NB4 (cell line): ENCODE measurements around the gene AXIN2.

ENCODE experiments used
- DNase-seq: peaks from one replicate; pipeline ENCODE4 v3.0.0; 2010; ENCODE audit warnings: low read depth
- H3K4me3 ChIP-seq: one replicate; pipeline ENCODE4 v1.5.1; 2011; ENCODE audit warnings: mild to moderate bottlenecking, low read depth, low read length, moderate library complexity
- MYC ChIP-seq: IDR thresholded peaks from 2 replicates; pipeline ENCODE4 v1.6.1; 2011; ENCODE audit warnings: low read depth, low read length
- POLR2A ChIP-seq: IDR thresholded peaks from 2 replicates; pipeline ENCODE4 v1.6.1; 2011; ENCODE audit warnings: mild to moderate bottlenecking; ENCODE audit not compliant: insufficient read length; ENCODE audit errors: extremely low read depth
- TF ChIP-seq, protein P1 (sequence below): IDR thresholded peaks from 2 replicates; pipeline ENCODE4 v1.6.1; 2011; ENCODE audit warnings: low read depth, low read length
- TF ChIP-seq, protein P2 (sequence below): IDR thresholded peaks from one replicate; pipeline ENCODE4 v1.5.1; 2012; ENCODE audit warnings: low read depth, low read length

The AXIN2 gene

DNA sequence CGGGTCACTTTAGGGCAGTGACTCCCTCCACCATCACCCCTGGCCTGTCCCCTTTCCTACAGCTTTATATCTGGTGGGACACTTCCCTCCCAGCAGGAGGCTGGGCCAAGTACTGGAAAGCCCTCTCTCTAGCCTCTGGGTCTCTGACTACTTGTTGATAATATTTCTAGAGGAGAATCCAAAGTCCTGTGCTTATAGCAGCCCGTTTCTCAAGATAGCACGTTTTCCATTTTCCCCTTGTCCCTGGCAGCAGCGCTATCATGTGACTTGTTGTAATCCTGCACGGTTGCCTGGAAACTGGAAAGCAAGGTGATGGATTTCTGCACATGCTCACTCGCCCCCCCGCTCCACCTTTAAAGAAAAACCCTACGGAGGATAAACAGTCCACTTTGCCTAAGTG lies 3.3 kb upstream of the AXIN2 start:
- no peak overlapping the region for H3K4me3 ChIP-seq
- DNase-seq: no peak
- TF ChIP-seq MYC: no peak
- TF ChIP-seq, protein P1, sequence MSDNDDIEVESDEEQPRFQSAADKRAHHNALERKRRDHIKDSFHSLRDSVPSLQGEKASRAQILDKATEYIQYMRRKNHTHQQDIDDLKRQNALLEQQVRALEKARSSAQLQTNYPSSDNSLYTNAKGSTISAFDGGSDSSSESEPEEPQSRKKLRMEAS: no peak
- TF ChIP-seq POLR2A: no peak

DNA sequence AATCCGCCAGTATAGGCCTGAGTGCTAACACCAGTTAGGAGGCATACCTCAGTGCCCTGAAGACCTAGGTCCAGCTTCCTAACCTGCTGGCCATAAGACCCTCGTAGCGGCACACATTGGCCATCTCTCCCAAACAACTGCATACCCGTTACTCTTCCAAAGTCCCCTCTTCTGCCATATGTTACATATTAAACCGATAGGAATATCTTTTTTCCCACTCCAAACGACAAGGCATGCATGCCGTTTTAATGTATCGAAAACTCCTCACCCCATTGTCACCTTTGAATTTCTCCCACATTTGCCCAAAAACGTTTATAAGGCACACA lies 721 bp upstream of the AXIN2 start:
- TF ChIP-seq, protein P2, sequence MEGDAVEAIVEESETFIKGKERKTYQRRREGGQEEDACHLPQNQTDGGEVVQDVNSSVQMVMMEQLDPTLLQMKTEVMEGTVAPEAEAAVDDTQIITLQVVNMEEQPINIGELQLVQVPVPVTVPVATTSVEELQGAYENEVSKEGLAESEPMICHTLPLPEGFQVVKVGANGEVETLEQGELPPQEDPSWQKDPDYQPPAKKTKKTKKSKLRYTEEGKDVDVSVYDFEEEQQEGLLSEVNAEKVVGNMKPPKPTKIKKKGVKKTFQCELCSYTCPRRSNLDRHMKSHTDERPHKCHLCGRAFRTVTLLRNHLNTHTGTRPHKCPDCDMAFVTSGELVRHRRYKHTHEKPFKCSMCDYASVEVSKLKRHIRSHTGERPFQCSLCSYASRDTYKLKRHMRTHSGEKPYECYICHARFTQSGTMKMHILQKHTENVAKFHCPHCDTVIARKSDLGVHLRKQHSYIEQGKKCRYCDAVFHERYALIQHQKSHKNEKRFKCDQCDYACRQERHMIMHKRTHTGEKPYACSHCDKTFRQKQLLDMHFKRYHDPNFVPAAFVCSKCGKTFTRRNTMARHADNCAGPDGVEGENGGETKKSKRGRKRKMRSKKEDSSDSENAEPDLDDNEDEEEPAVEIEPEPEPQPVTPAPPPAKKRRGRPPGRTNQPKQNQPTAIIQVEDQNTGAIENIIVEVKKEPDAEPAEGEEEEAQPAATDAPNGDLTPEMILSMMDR: no peak
- TF ChIP-seq MYC (no peak), POLR2A (no peak)
- TF ChIP-seq, protein P1: no peak
- no peak overlapping the region for H3K4me3 ChIP-seq
- DNase-seq: no peak

DNA sequence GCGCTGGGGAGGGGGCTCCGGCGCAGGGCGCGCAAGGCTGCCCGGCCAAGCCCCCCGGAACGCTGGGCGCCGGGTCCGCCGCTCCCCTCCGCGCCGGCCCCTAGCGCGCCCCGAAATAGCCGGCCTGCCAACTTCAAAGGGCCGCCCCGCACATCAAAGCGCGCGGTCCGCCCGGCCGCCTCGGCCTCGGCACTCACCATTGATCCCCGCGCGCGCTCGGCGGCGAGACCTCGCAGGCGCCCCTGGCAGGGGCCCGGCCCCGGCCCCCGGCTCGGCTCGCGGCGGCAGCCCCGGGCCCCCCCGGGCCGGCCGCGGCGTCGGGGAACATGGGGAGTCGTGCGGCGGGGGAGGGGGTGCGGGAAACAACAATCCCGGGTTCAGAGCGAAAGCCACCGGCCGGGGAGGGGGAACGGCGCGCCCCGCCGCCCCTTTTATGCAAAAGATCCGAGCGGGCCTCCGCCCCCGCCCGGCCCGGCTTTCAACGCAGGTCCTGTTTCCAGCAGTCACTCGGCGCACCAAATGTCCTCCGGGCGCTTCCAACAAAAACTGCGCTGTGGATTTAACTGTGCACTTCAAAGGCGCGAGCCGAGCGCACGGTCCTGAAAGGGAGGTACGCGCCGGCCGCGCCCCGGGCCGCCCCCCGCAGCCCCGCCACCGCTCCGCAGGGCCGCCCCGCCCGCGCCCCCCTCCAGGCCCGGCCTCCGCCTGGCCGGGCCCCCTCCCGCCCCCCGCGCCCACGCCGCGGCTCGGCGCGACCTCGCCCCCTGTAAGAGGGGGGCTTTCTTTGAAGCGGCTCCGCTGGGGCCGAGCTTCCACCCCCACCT lies 608 bp downstream of the AXIN2 start:
- DNase-seq: peak; percentile 54
- TF ChIP-seq MYC (no peak), POLR2A (no peak)
- TF ChIP-seq, protein P2: no peak
- TF ChIP-seq, protein P1: no peak
- no peak overlapping the region for H3K4me3 ChIP-seq

DNA sequence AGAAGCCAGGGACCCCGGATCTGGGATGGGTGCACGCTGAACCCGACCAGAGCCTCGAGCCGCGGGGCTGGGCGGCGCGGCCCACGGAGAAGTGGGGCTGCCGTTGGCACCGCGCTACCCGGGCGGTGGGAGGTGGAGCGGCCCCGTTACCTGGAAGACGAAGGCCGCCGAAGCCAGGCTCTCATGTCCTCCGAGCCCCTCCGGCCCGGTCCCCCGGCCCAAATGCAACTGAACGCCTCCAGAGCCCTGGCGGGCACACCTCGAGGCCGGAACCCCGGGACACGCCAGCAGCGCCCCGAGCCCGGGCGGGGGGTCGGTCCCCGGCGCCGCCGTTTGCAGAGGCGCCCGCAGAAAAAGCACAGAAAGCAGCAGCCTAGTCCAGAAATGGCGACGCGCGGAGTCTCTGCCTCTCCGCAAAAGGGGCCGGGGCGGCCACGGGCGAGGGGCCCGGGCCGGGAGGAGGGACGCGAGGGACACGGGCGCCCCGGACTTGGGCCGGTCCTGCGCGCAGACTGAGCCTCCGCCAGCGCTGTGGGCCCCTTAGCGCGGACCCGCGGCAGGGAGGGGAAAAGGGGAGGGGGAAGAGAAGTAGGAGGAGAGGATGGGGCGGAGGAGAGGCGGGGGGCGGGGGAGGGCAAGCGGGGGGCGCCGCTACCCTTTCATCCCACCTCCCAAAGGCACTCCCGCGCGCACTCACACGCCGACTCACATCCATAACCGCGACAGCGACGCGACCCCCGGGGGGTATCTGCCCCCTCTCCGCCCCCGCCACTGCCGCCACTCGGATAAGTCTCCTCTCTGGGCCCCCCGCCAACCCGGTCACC lies 1.4 kb downstream of the AXIN2 start:
- H3K4me3 ChIP-seq: no peak overlapping the region
- TF ChIP-seq, protein P2: no peak
- TF ChIP-seq, protein P1: no peak
- TF ChIP-seq MYC: no peak
- TF ChIP-seq POLR2A: no peak
- no peak for DNase-seq

DNA sequence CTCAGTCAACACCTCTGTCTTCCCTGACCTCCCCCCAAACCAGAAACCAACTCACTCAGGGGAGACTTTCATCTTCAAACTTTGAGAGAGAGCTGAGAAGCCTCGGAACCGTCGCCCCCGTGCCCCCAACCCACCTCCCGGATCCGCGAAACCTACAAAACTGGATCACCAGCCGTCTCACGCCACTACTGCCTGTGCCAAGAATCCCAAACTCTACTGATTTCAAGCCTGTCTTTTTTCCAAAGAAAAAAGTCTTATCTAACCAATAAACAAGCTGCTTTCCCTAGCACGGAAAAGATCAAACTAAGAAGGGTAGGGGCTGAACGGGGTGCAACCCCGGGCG lies 2.0 kb downstream of the AXIN2 start:
- TF ChIP-seq MYC: no peak
- TF ChIP-seq POLR2A: no peak
- TF ChIP-seq, protein P2: no peak
- TF ChIP-seq, protein P1: no peak
- DNase-seq: no peak
- no peak overlapping the region for H3K4me3 ChIP-seq
